ENCODE data around the gene KRTAP12-1. TPM values are rescaled to one million over a fixed set of nuclear protein-coding genes. Genes with fewer than 3 reads are reported as not detected.
A peak's percentile ranks its signal among the peaks of the same experiment; 100 is the strongest.

Gene KRTAP12-1
- total and polyA plus RNA-seq, 2 of the 8 experiments (the other 6 are each of a cell fraction or from before 2014, with no cell fraction given): 0.50 to 0.73 TPM

GRCh38 chr21:44670642-44671432 is 11.1 kb downstream of the KRTAP12-1 start:
- Histone ChIP-seq H2BK12ac (ENCODE audit: low read depth, low read length) (peak overlapping the region; percentile 39; the same call in 1 of the 2 replicates), H3K79me2 (ENCODE audit: control insufficient read depth in 1 of 2, insufficient read depth in 2 of 2, low read length in 2 of 2) (no peaks in the 10 kb centered on the region; a peak in 1 of 4 replicates), H3K56ac (replicated peaks; ENCODE audit: insufficient read length, low read depth, low read length) (no peak overlapping the region), H2BK5ac (ENCODE audit: low read depth, low read length) (no peak overlapping the region), H3K23me2 (ENCODE audit: low read depth, low read length) (no peaks in the 10 kb centered on the region), H3K23ac (ENCODE audit: insufficient read length) (no peak overlapping the region), H3K79me1 (ENCODE audit: low read depth, low read length) (no peaks in the 10 kb centered on the region), H3K4me3 (ENCODE audit: extremely low read depth in 1 of 4, insufficient read depth in 2 of 4, low read depth in 3 of 4, low read length in 4 of 4) (no peak overlapping the region), H4K5ac (ENCODE audit: insufficient read length, low read depth, low read length) (no peak overlapping the region), H3K27me3 (replicated peaks in 1 of 4; ENCODE audit: control insufficient read depth in 3 of 4, extremely low read depth in 1 of 4, insufficient read depth in 3 of 4, low read length in 3 of 4) (no peaks in the 10 kb centered on the region), H2BK15ac (ENCODE audit: low read length) (no peak overlapping the region), H2BK120ac (replicated peaks; ENCODE audit: low read depth, low read length) (no peak overlapping the region), H2AK5ac (ENCODE audit: low read depth, low read length) (no peak overlapping the region), H4K8ac (ENCODE audit: extremely low read depth, insufficient read depth, low read length) (no peak overlapping the region; the same call in 1 of the 2 replicates), H3K27ac (ENCODE audit: low read depth, low read length) (no peak overlapping the region), H3K4ac (replicated peaks; ENCODE audit: insufficient read length, low read depth, low read length) (no peak overlapping the region), H2AFZ (ENCODE audit: low read length) (no peak overlapping the region), H3K36me3 (ENCODE audit: control insufficient read depth in 2 of 4, insufficient read depth in 4 of 4, low read length in 3 of 4) (no peaks in the 10 kb centered on the region), H3K9me3 (ENCODE audit: insufficient read depth in 2 of 2, low read depth in 1 of 2, low read length in 1 of 2) (peaks cover 19 to 24% of the 10 kb centered on the region in 2 experiments), H3K18ac (ENCODE audit: extremely low read depth, low read length) (no peak overlapping the region), H3K4me2 (ENCODE audit: insufficient read depth in 1 of 2, low read depth in 2 of 2, low read length in 2 of 2) (no peak overlapping the region), H3K14ac (ENCODE audit: insufficient read length) (no peak overlapping the region), H4K91ac (replicated peaks; ENCODE audit: insufficient read length, low read length) (peak overlapping the region; percentile 65), H2BK20ac (ENCODE audit: low read length) (no peak overlapping the region), H3K4me1 (replicated peaks in 1 of 4; ENCODE audit: control insufficient read depth in 3 of 4, insufficient read depth in 4 of 4, low read length in 3 of 4) (no peaks in the 10 kb centered on the region), H3K9ac (replicated peaks in 1 of 4; ENCODE audit: extremely low read depth in 1 of 4, low read depth in 3 of 4, low read length in 3 of 4) (no peak overlapping the region), H4K20me1 (replicated peaks in 1 of 2; ENCODE audit: control insufficient read depth in 1 of 2, insufficient read depth in 2 of 2, low read length in 2 of 2) (no peaks in the 10 kb centered on the region)
- FAIRE-seq (no peak), DNase-seq (ENCODE audit: low read depth in 1 of 2, low spot score in 2 of 2) (no peak)
- 90% methylated on average over 3 of the region's 3 CpGs; no CpG with 5 or more reads in 1 of the 2 experiments for WGBS, 2 experiments (ENCODE audit: extremely low coverage in 1 of 2, insufficient coverage in 1 of 2, insufficient read length in 1 of 2, insufficient replicate concordance in 2 of 2, low coverage in 1 of 2, low lambda C conversion rate in 2 of 2, missing lambda C conversion rate in 1 of 2)
- CTCF ChIA-PET (ENCODE audit: partially characterized antibody): interaction anchor here (1.3 kb wide), 1 partner anchor 23 kb away, joined by 4 read pairs; no protein-coding TSS in a partner anchor
- POLR2A ChIA-PET (ENCODE audit: partially characterized antibody): no interaction called here

Data from H1 (cell line).